GM23338 (cell line): ENCODE data around the gene FILIP1. TPM values are rescaled to one million over a fixed set of nuclear protein-coding genes. Genes with fewer than 3 reads are reported as not detected.

Source experiments
- ATAC-seq: fragments of 200-7000 bp; cut with Tn5 transposase; 3 replicates; pipeline ENCODE4 v1.9.1; 2020
- DNase-seq: peaks from one replicate; pipeline ENCODE4 v3.0.0-alpha.2; 2015; ENCODE audit warnings: low spot score
- H2AFZ ChIP-seq: fragments of 200-600 bp; sonication (generic); 2 replicates; pipeline ENCODE4 v1.8.0; 2016; ENCODE audit warnings: antibody characterized with exemption, mild to moderate bottlenecking, moderate library complexity
- H3F3A ChIP-seq: fragments of 200-600 bp; sonication (generic); replicated peaks from 2 replicates; pipeline ENCODE4 v1.8.0; 2017; ENCODE audit warnings: antibody characterized with exemption, mixed run types, low read depth
- H3K27ac ChIP-seq: fragments of 200-600 bp; sonication (generic); 2 replicates; pipeline ENCODE4 v1.6.1; 2016; ENCODE audit warnings: low read depth
- H3K27me3 ChIP-seq: fragments of 200-600 bp; sonication (generic); 2 replicates; pipeline ENCODE4 v1.8.0; 2016; ENCODE audit warnings: mild to moderate bottlenecking, mixed run types, moderate library complexity; ENCODE audit not compliant: insufficient read depth
- H3K36me3 ChIP-seq: fragments of 200-600 bp; sonication (generic); 2 replicates; pipeline ENCODE4 v1.8.0; 2016; ENCODE audit warnings: mild to moderate bottlenecking; ENCODE audit not compliant: insufficient read depth
- H3K4me1 ChIP-seq: fragments of 200-600 bp; sonication (generic); 2 replicates; pipeline ENCODE4 v1.8.0; 2016; ENCODE audit warnings: mild to moderate bottlenecking, moderate library complexity; ENCODE audit not compliant: insufficient read depth
- H3K4me2 ChIP-seq: fragments of 200-600 bp; sonication (generic); 2 replicates; pipeline ENCODE4 v1.7.1; 2017; ENCODE audit warnings: mixed run types
- H3K4me3 ChIP-seq: fragments of 200-600 bp; sonication (generic); 2 replicates; pipeline ENCODE4 v1.6.1; 2016; ENCODE audit warnings: mixed run types
- H3K79me2 ChIP-seq: fragments of 200-600 bp; sonication (generic); replicated peaks from 2 replicates; pipeline ENCODE4 v1.8.0; 2017; ENCODE audit warnings: mild to moderate bottlenecking; ENCODE audit not compliant: insufficient read depth
- H3K9me2 ChIP-seq: fragments of 200-600 bp; sonication (generic); 2 replicates; pipeline ENCODE4 v1.8.0; 2017; ENCODE audit not compliant: insufficient read depth
- H4K20me1 ChIP-seq: fragments of 200-600 bp; sonication (generic); replicated peaks from 2 replicates; pipeline ENCODE4 v1.8.0; 2017; ENCODE audit warnings: mild to moderate bottlenecking; ENCODE audit not compliant: insufficient read depth
- H3K27ac Mint-ChIP-seq: 2 replicates; pipeline ENCODE4 v1.8.0; 2020; ENCODE audit warnings: inconsistent platforms, mild to moderate bottlenecking, moderate library complexity, mixed read lengths
- H3K27me3 Mint-ChIP-seq: 3 replicates; pipeline ENCODE4 v1.8.0; 2022; ENCODE audit warnings: low read depth, mild to moderate bottlenecking, moderate library complexity, mixed read lengths, inconsistent platforms; ENCODE audit not compliant: insufficient read depth, poor library complexity
- H3K36me3 Mint-ChIP-seq: 3 replicates; pipeline ENCODE4 v1.8.0; 2021; ENCODE audit warnings: low read depth, mild to moderate bottlenecking, inconsistent platforms, moderate library complexity, mixed read lengths
- H3K4me1 Mint-ChIP-seq: 3 replicates; pipeline ENCODE4 v1.8.0; 2020; ENCODE audit warnings: mild to moderate bottlenecking, inconsistent platforms, mixed read lengths
- H3K4me3 Mint-ChIP-seq: 3 replicates; pipeline ENCODE4 v1.8.0; 2021; ENCODE audit warnings: moderate library complexity, mild to moderate bottlenecking, inconsistent platforms, mixed read lengths
- H3K9me3 Mint-ChIP-seq: 3 replicates; pipeline ENCODE4 v1.8.0; 2020; ENCODE audit warnings: moderate library complexity, mild to moderate bottlenecking, inconsistent platforms, mixed read lengths
- CREB1 ChIP-seq: fragments of 250-450 bp; sonication (Bioruptor Pico); IDR thresholded peaks from 2 replicates; pipeline ENCODE4 v1.5.0; 2020; ENCODE audit warnings: low read depth, mild to moderate bottlenecking, moderate library complexity
- ETS1 ChIP-seq: IDR thresholded peaks from 2 replicates; pipeline ENCODE4 v1.6.1; 2016; ENCODE audit warnings: antibody characterized with exemption
- EZH2 ChIP-seq: fragments of 200-600 bp; sonication (generic); IDR thresholded peaks from one replicate; pipeline ENCODE4 v1.8.0; 2017; ENCODE audit warnings: antibody characterized with exemption, mild to moderate bottlenecking, low read depth; ENCODE audit not compliant: unreplicated experiment
- EZH2phosphoT487 ChIP-seq: fragments of 200-600 bp; sonication (generic); IDR thresholded peaks from one replicate; pipeline ENCODE4 v1.8.1; 2018; ENCODE audit warnings: antibody characterized with exemption; ENCODE audit not compliant: unreplicated experiment
- JUNB ChIP-seq: IDR thresholded peaks from one replicate; pipeline ENCODE4 v1.6.1; 2016; ENCODE audit warnings: antibody characterized with exemption; ENCODE audit not compliant: unreplicated experiment
- NANOG ChIP-seq: IDR thresholded peaks from 2 replicates; pipeline ENCODE4 v1.6.1; 2016; ENCODE audit warnings: antibody characterized with exemption, borderline replicate concordance
- POLR2AphosphoS5 ChIP-seq: IDR thresholded peaks from 2 replicates; pipeline ENCODE4 v1.6.1; 2016; ENCODE audit warnings: antibody characterized with exemption, low read depth
- REST ChIP-seq: IDR thresholded peaks from one replicate; pipeline ENCODE4 v1.6.1; 2018; ENCODE audit warnings: antibody characterized with exemption; ENCODE audit not compliant: unreplicated experiment
- STAT1 ChIP-seq: IDR thresholded peaks from one replicate; pipeline ENCODE4 v1.6.1; 2016; ENCODE audit warnings: antibody characterized with exemption; ENCODE audit not compliant: unreplicated experiment
- ZNF114 ChIP-seq: fragments of 250-450 bp; sonication (Bioruptor Pico); IDR thresholded peaks from 2 replicates; pipeline ENCODE4 v1.5.0; 2020; ENCODE audit warnings: mild to moderate bottlenecking, moderate library complexity
- ZNF331 ChIP-seq: fragments of 250-450 bp; sonication (Bioruptor Pico); IDR thresholded peaks from 2 replicates; pipeline ENCODE4 v1.5.0; 2020; ENCODE audit warnings: low read depth, mild to moderate bottlenecking, moderate library complexity
- ZNF462 ChIP-seq: fragments of 250-450 bp; sonication (Bioruptor Pico); IDR thresholded peaks from 2 replicates; pipeline ENCODE4 v1.5.0; 2020; ENCODE audit warnings: mild to moderate bottlenecking, moderate library complexity
- polyA plus RNA-seq: library from polyadenylated mRNA; unstranded; fragments of >200 nt; fragmentation: Nextera tagmentation; extraction: Ambion mirVana; gene quantifications from 2 replicates; pipeline ENCODE4 v1.2.1, GENCODE V29; 2016
- total RNA-seq: library from RNA; depleted of rRNA; stranded (reverse); fragments of >200 nt; shearing (Covaris generic); gene quantifications from 2 replicates; pipeline ENCODE4 v1.2.3, GENCODE V29; 2014
- TF ChIP-seq, protein P1 (sequence below), 2 experiments: fragments of 200-600 bp in 1 of 2; sonication (generic) in 1 of 2; conservative IDR thresholded peaks; 2 replicates each; pipeline versions ENCODE4 v1.5.1 to v1.6.1; 2016 to 2017; ENCODE audit warnings: antibody characterized with exemption in 2 of 2, low read depth in 2 of 2, mild to moderate bottlenecking in 2 of 2, moderate library complexity in 1 of 2

FILIP1 gene
- total and polyA plus RNA-seq, 2 experiments from 2014 or later = 3.7 to 6.4 TPM

- ATAC-seq (no peak), DNase-seq (no peak)
- Histone ChIP-seq H2AFZ (no peak overlapping the region), H3K36me3 (no peaks in the 10 kb centered on the region), H4K20me1 (no peaks in the 10 kb centered on the region; the same call in 1 of the 2 replicates), H3K4me2 (no peak overlapping the region), H3K4me3 (no peak overlapping the region), H3K27me3 (no peaks in the 10 kb centered on the region), H3K27ac (no peak overlapping the region), H3F3A (no peaks in the 10 kb centered on the region), H3K79me2 (peaks cover 25% of the 10 kb centered on the region), H3K9me2 (no peaks in the 10 kb centered on the region), H3K4me1 (peaks cover 17% of the 10 kb centered on the region)
- Mint-ChIP-seq H3K27ac (no peak overlapping the region), H3K9me3 (no peaks in the 10 kb centered on the region), H3K36me3 (no peaks in the 10 kb centered on the region), H3K27me3 (no peaks in the 10 kb centered on the region), H3K4me1 (peaks cover 24% of the 10 kb centered on the region), H3K4me3 (no peak overlapping the region)
- TF ChIP-seq ZNF114 (CRISPR knock-in tag) (no peak), REST (no peak), EZH2 (no peak), JUNB (no peak), ETS1 (no peak), STAT1 (no peak), POLR2AphosphoS5 (no peak), ZNF462 (CRISPR knock-in tag) (no peak), CREB1 (no peak), NANOG (no peak), ZNF331 (no peak), EZH2phosphoT487 (no peak)
- TF ChIP-seq, protein P1, sequence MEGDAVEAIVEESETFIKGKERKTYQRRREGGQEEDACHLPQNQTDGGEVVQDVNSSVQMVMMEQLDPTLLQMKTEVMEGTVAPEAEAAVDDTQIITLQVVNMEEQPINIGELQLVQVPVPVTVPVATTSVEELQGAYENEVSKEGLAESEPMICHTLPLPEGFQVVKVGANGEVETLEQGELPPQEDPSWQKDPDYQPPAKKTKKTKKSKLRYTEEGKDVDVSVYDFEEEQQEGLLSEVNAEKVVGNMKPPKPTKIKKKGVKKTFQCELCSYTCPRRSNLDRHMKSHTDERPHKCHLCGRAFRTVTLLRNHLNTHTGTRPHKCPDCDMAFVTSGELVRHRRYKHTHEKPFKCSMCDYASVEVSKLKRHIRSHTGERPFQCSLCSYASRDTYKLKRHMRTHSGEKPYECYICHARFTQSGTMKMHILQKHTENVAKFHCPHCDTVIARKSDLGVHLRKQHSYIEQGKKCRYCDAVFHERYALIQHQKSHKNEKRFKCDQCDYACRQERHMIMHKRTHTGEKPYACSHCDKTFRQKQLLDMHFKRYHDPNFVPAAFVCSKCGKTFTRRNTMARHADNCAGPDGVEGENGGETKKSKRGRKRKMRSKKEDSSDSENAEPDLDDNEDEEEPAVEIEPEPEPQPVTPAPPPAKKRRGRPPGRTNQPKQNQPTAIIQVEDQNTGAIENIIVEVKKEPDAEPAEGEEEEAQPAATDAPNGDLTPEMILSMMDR (conservative IDR thresholded peaks at IDR 0.05; ENCODE audit: low read depth in 2 of 2) = no peak
Observed at GRCh38 chr6:75286955-75287354, 206.6 kb downstream of the FILIP1 start.
